CD14-positive monocyte (primary cell): ENCODE results near the gene NUBPL. TPM values are rescaled to one million over a fixed set of nuclear protein-coding genes. Genes with fewer than 3 reads are reported as not detected.
"Not testable (repeated sequence)": the region's sequence is repeated elsewhere in the genome, so short reads cannot be mapped to it uniquely, and the experiment has no call there.

Experiments
- DNase-seq, 3 donors: peaks; one replicate each; pipeline ENCODE4 v3.0.0-alpha.2; 2011 to 2022
- H2AFZ ChIP-seq: 2 replicates; pipeline ENCODE4 v1.6.0; 2012; ENCODE audit warnings: mild to moderate bottlenecking, low read depth, low read length, inconsistent platforms; ENCODE audit not compliant: insufficient read depth, poor library complexity, severe bottlenecking
- H3K27ac ChIP-seq, 2 donors: 1 replicate in 1 of 2; 2 replicates in 1 of 2; pipeline ENCODE4 v1.5.1; 2012 to 2013; ENCODE audit warnings: low read length in 2 of 2, control low read depth in 1 of 2, inconsistent platforms in 1 of 2, low read depth in 1 of 2, mild to moderate bottlenecking in 1 of 2
- H3K27me3 ChIP-seq, 2 donors: one replicate each; pipeline versions ENCODE4 v1.6.0 to v1.6.1; 2011 to 2013; ENCODE audit warnings: low read length in 2 of 2; ENCODE audit not compliant: control insufficient read depth in 2 of 2, insufficient read depth in 2 of 2
- H3K36me3 ChIP-seq, 2 donors: replicated peaks in 1 of 2; 1 replicate in 1 of 2; 2 replicates in 1 of 2; pipeline versions ENCODE4 v1.5.1 to v1.6.1; 2012 to 2013; ENCODE audit warnings: low read length in 2 of 2, control low read depth in 1 of 2, inconsistent platforms in 1 of 2, mild to moderate bottlenecking in 1 of 2; ENCODE audit not compliant: insufficient read depth in 2 of 2, control insufficient read depth in 1 of 2
- H3K4me1 ChIP-seq, 2 donors: 1 replicate in 1 of 2; 2 replicates in 1 of 2; pipeline versions ENCODE4 v1.5.1 to v1.6.1; 2012 to 2013; ENCODE audit warnings: low read length in 2 of 2, control low read depth in 1 of 2, inconsistent platforms in 1 of 2, mild to moderate bottlenecking in 1 of 2, moderate library complexity in 1 of 2; ENCODE audit not compliant: insufficient read depth in 2 of 2, control insufficient read depth in 1 of 2
- H3K4me2 ChIP-seq: replicated peaks from 2 replicates; pipeline ENCODE3; 2012; ENCODE audit warnings: low read length, moderate library complexity, mild to moderate bottlenecking; ENCODE audit not compliant: poor library complexity, severe bottlenecking; ENCODE audit errors: extremely low read depth
- H3K4me3 ChIP-seq, 3 experiments: fragments of 200-600 bp in 1 of 3; sonication (generic) in 1 of 3; replicated peaks in 1 of 3; 1 replicate in 2 of 3; 2 replicates in 1 of 3; pipeline ENCODE4 v1.5.1; 2011 to 2013; ENCODE audit warnings: low read length in 3 of 3, mild to moderate bottlenecking in 3 of 3, control low read depth in 2 of 3, low read depth in 2 of 3, inconsistent platforms in 1 of 3, moderate library complexity in 1 of 3
- H3K79me2 ChIP-seq: 2 replicates; pipeline ENCODE4 v1.6.0; 2012; ENCODE audit warnings: mild to moderate bottlenecking, control low read depth, inconsistent platforms, low read length, moderate library complexity; ENCODE audit not compliant: insufficient read depth
- H3K9ac ChIP-seq: 2 replicates; pipeline ENCODE4 v1.6.0; 2017; ENCODE audit warnings: low read length, mild to moderate bottlenecking; ENCODE audit not compliant: insufficient read depth, poor library complexity, severe bottlenecking
- H3K9me3 ChIP-seq, 2 donors: replicated peaks in 1 of 2; 1 replicate in 1 of 2; 2 replicates in 1 of 2; pipeline versions ENCODE4 v1.5.1 to v1.6.1; 2012 to 2013; ENCODE audit warnings: low read length in 2 of 2, control low read depth in 1 of 2; ENCODE audit not compliant: control insufficient read depth in 1 of 2, insufficient read depth in 1 of 2
- H4K20me1 ChIP-seq: 2 replicates; pipeline ENCODE4 v1.6.0; 2012; ENCODE audit warnings: mild to moderate bottlenecking, low read length, control low read depth, moderate library complexity; ENCODE audit not compliant: insufficient read depth
- H3K27ac Mint-ChIP-seq, 7 donors: one replicate each; pipeline ENCODE4 v1.8.0; 2020; ENCODE audit warnings: mild to moderate bottlenecking in 7 of 7, mixed read lengths in 7 of 7, moderate library complexity in 6 of 7, inconsistent platforms in 2 of 7
- H3K27me3 Mint-ChIP-seq, 3 donors: one replicate each; pipeline ENCODE4 v1.8.0; 2021 to 2022; ENCODE audit warnings: low read depth in 3 of 3, mild to moderate bottlenecking in 3 of 3, mixed read lengths in 3 of 3, moderate library complexity in 3 of 3, inconsistent platforms in 1 of 3
- H3K36me3 Mint-ChIP-seq, 2 donors: one replicate each; pipeline ENCODE4 v1.8.0; 2020; ENCODE audit warnings: mixed read lengths in 2 of 2, inconsistent platforms in 1 of 2, mild to moderate bottlenecking in 1 of 2
- H3K4me1 Mint-ChIP-seq: one replicate; pipeline ENCODE4 v1.8.0; 2020; ENCODE audit warnings: mild to moderate bottlenecking, mixed read lengths
- H3K4me3 Mint-ChIP-seq, 2 donors: one replicate each; pipeline ENCODE4 v1.8.0; 2020; ENCODE audit warnings: mild to moderate bottlenecking in 2 of 2, mixed read lengths in 2 of 2, moderate library complexity in 1 of 2
- H3K9me3 Mint-ChIP-seq, 7 donors: one replicate each; pipeline ENCODE4 v1.8.0; 2020 to 2022; ENCODE audit warnings: mixed read lengths in 7 of 7, mild to moderate bottlenecking in 6 of 7, moderate library complexity in 6 of 7, inconsistent platforms in 2 of 7
- CTCF ChIP-seq: fragments of 200-600 bp; IDR thresholded peaks from one replicate; pipeline ENCODE4 v1.8.0; 2022; ENCODE audit warnings: antibody characterized with exemption, mild to moderate bottlenecking
- WGBS: methylation state at CpG from one replicate; pipeline ENCODE4 v1.1.5; 2013; ENCODE audit warnings: missing lambda C conversion rate; ENCODE audit not compliant: insufficient coverage; 5-methylcytosine and 5-hydroxymethylcytosine counted together
- intact Hi-C, 2 donors: fragments of 100-400 bp; cut with micrococcal nuclease; formaldehyde crosslinking; loops; one replicate each; pipeline versions ENCODE4 v1.15.0 to v1.15.1; 2023
- polyA plus RNA-seq, 3 donors: library from polyadenylated mRNA; depleted of rRNA in 1 of 3; unstranded in 2 of 3; stranded (reverse) in 1 of 3; fragments of 300-500 nt in 2 of 3; fragments of >200 nt in 1 of 3; fragmentation: Illumina TruSeq in 2 of 3; gene quantifications; 1 replicate in 2 of 3; 2 replicates in 1 of 3; pipeline ENCODE4 v1.2.3, GENCODE V29; 2012 to 2021

NUBPL gene
- polyA plus RNA-seq, 3 donors = 0.75 to 2.4 (median 2.3) TPM

GRCh38 chr14:31854508-31855075 is 293.4 kb downstream of the NUBPL start:
- H3K9me3 Mint-ChIP-seq = peaks cover 2 to 15% (median 11%) of the 10 kb centered on the region in 7 donors
- Histone ChIP-seq H3K4me1 (no peaks in the 10 kb centered on the region), H3K9ac (no peak overlapping the region), H3K4me3 (no peak overlapping the region), H4K20me1 (no peaks in the 10 kb centered on the region), H3K9me3 (peaks cover 0 to 9% of the 10 kb centered on the region in 2 donors), H2AFZ (no peak overlapping the region), H3K27me3 (no peaks in the 10 kb centered on the region), H3K36me3 (no peaks in the 10 kb centered on the region), H3K4me2 (no peak overlapping the region), H3K79me2 (no peaks in the 10 kb centered on the region), H3K27ac (no peak overlapping the region)
- H3K36me3 Mint-ChIP-seq = peaks cover 6 to 9% of the 10 kb centered on the region in 2 donors
- no CpG with 5 or more reads among the region's 2 CpGs for WGBS
- no peaks in the 10 kb centered on the region for H3K27me3 Mint-ChIP-seq
- DNase-seq = no peak
- no peak for TF ChIP-seq CTCF
- H3K4me1 Mint-ChIP-seq = no peaks in the 10 kb centered on the region
- no peak overlapping the region for H3K27ac Mint-ChIP-seq
- H3K4me3 Mint-ChIP-seq = no peak overlapping the region
- intact Hi-C loops = no loop called here

- Mint-ChIP-seq H3K36me3 (peaks cover 6 to 9% of the 10 kb centered on the region in 2 donors), H3K9me3 (peaks cover 2 to 19% (median 13%) of the 10 kb centered on the region in 7 donors), H3K4me3 (no peak overlapping the region), H3K27ac (no peak overlapping the region), H3K4me1 (no peaks in the 10 kb centered on the region), H3K27me3 (no peaks in the 10 kb centered on the region)
- DNase-seq = no peak
- H3K79me2 ChIP-seq = no peaks in the 10 kb centered on the region
- H3K4me3 ChIP-seq = no peak overlapping the region
- H3K4me2 ChIP-seq = no peak overlapping the region
- intact Hi-C loops = no loop called here
- WGBS = no CpG with 5 or more reads among the region's 1 CpG
- H3K27me3 ChIP-seq = no peaks in the 10 kb centered on the region
- no peak for TF ChIP-seq CTCF
- no peaks in the 10 kb centered on the region for H3K36me3 ChIP-seq
- H3K27ac ChIP-seq = no peak overlapping the region
- peaks cover 0 to 9% of the 10 kb centered on the region in 2 donors for H3K9me3 ChIP-seq
- no peak overlapping the region for H2AFZ ChIP-seq
- no peak overlapping the region for H3K9ac ChIP-seq
- H3K4me1 ChIP-seq = no peaks in the 10 kb centered on the region
- H4K20me1 ChIP-seq = no peaks in the 10 kb centered on the region
Observed at GRCh38 chr14:31855262-31855661, 294.1 kb downstream of the NUBPL start.

- peaks cover 6 to 19% (median 13%) of the 10 kb centered on the region in 7 donors for H3K9me3 Mint-ChIP-seq
- H3K27me3 Mint-ChIP-seq, H3K27me3 ChIP-seq, H3K4me3 Mint-ChIP-seq, H3K36me3 Mint-ChIP-seq, H3K4me3 ChIP-seq, H3K4me2 ChIP-seq, H2AFZ ChIP-seq, H3K36me3 ChIP-seq, H4K20me1 ChIP-seq, intact Hi-C loops, H3K27ac Mint-ChIP-seq, H3K4me1 Mint-ChIP-seq, H3K27ac ChIP-seq, DNase-seq, H3K79me2 ChIP-seq, H3K4me1 ChIP-seq, H3K9me3 ChIP-seq, H3K9ac ChIP-seq: not testable (repeated sequence)
- no CpG with 5 or more reads among the region's 2 CpGs for WGBS
Observed at GRCh38 chr14:31856003-31856402, 294.8 kb downstream of the NUBPL start.
